NB4 (cell line): ENCODE measurements around the gene SLC49A3.
A peak's percentile ranks its signal among the peaks of the same experiment; 100 is the strongest.

ENCODE experiments used
- DNase-seq: peaks from one replicate; pipeline ENCODE4 v3.0.0; 2010; ENCODE audit warnings: low read depth
- H3K4me3 ChIP-seq: one replicate; pipeline ENCODE4 v1.5.1; 2011; ENCODE audit warnings: mild to moderate bottlenecking, low read depth, low read length, moderate library complexity
- MYC ChIP-seq: IDR thresholded peaks from 2 replicates; pipeline ENCODE4 v1.6.1; 2011; ENCODE audit warnings: low read depth, low read length
- POLR2A ChIP-seq: IDR thresholded peaks from 2 replicates; pipeline ENCODE4 v1.6.1; 2011; ENCODE audit warnings: mild to moderate bottlenecking; ENCODE audit not compliant: insufficient read length; ENCODE audit errors: extremely low read depth
- TF ChIP-seq, protein P1 (sequence below): IDR thresholded peaks from 2 replicates; pipeline ENCODE4 v1.6.1; 2011; ENCODE audit warnings: low read depth, low read length
- TF ChIP-seq, protein P2 (sequence below): IDR thresholded peaks from one replicate; pipeline ENCODE4 v1.5.1; 2012; ENCODE audit warnings: low read depth, low read length

SLC49A3 gene

DNA sequence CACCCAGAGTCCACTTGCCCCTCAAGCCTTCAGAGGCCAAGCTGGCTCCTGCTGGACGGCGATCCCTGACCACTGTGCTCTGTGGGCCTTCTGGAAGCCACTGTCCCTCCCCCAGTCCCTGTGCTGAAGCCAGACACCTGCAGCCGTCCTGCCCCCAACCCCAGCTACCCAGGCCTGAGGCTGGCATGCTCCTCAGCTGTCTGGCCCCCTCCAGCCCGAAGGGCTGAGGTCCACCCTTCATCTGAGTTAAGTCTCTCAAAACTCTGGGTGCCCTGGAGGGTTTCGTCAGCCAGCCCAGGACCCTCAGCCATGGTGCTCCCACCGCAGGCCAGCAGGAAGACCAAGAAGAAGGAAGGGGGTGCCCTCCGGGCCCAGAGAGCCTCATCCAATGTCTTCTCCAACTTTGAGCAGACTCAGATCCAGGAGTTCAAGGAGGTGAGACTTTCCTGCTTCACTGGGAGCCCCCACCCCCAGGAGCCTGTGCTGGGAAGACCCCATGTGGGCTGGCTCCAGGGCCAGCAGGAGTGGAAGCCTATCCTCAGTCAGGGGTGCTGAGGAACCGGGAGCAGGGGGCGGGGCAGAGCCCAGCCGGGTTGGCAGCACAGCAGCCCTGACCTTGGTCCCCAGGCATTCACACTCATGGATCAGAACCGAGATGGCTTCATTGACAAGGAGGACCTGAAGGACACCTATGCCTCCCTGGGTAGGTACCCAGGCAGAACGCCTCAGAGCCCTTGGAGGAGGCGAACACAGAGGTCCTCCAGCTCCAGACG, 10.4 kb downstream of the SLC49A3 start:
- DNase-seq: no peak
- no peak overlapping the region for H3K4me3 ChIP-seq
- peak; percentile 6 for TF ChIP-seq POLR2A
- TF ChIP-seq, protein P1, sequence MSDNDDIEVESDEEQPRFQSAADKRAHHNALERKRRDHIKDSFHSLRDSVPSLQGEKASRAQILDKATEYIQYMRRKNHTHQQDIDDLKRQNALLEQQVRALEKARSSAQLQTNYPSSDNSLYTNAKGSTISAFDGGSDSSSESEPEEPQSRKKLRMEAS: no peak

DNA sequence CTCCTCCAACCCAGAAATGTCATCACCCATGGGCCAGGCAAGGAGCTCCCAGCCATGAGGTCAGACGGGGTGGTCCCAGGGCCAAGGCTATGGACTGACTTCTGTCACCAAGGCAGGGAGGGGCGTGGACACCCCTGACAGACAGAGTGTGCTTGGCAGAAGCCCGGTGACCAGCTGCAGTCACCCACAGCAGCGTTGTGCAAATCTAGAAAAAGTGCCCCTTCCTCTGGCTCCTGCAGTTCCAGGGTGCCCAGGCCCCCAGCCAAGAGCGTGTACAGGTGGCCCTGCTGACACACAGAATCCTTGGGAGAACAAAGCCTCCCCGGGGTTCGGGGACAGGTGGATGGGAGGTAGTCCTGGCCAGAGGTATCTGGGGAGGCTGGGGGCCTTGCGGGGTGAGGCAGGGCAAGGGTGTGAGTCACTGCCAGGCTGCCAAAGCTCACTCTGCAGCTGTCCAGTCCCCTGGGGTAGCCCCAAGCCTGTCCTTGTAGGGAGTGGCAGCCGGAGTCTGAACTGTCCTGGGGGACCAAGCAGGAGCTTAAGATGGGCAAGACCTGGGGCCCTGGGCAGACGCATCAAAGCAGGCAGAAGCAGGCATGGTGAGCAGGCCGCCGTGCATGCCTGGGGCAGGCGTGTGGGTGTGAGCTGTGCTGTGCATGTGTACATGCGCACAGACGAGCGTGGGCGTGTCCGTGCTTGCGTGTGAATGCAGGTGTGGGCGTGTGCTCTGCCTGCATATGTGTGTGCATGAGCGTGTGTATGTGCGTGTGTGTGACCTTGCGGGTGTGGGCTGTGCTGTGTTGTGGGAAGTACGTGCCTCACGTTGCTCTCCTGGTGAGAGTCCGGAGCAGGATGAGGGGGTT, 11.3 kb downstream of the SLC49A3 start:
- peak; percentile 59 for DNase-seq
- TF ChIP-seq MYC (no peak), POLR2A (no peak)
- TF ChIP-seq, protein P1: no peak
- TF ChIP-seq, protein P2, sequence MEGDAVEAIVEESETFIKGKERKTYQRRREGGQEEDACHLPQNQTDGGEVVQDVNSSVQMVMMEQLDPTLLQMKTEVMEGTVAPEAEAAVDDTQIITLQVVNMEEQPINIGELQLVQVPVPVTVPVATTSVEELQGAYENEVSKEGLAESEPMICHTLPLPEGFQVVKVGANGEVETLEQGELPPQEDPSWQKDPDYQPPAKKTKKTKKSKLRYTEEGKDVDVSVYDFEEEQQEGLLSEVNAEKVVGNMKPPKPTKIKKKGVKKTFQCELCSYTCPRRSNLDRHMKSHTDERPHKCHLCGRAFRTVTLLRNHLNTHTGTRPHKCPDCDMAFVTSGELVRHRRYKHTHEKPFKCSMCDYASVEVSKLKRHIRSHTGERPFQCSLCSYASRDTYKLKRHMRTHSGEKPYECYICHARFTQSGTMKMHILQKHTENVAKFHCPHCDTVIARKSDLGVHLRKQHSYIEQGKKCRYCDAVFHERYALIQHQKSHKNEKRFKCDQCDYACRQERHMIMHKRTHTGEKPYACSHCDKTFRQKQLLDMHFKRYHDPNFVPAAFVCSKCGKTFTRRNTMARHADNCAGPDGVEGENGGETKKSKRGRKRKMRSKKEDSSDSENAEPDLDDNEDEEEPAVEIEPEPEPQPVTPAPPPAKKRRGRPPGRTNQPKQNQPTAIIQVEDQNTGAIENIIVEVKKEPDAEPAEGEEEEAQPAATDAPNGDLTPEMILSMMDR: no peak
- H3K4me3 ChIP-seq: no peak overlapping the region

DNA sequence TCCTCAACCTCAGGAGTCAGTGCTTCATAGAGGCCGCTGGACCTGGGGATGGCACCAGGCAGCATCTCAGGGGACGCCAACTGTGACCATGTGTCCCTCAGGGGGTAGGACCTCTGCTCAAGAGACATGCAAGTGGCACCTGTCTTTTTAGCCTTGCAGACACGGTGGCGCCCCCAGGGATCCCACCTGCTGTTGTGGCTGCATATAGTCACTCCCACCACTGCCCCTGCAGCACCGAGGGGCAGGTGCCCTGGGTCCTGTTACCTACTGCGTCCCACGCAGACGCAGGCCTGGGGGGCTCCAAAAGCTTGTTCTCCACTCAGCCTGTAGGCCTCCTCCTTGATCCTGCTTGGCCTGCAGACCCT, 12.1 kb downstream of the SLC49A3 start:
- no peak for DNase-seq
- H3K4me3 ChIP-seq: no peak overlapping the region
- TF ChIP-seq, protein P1: no peak
- TF ChIP-seq, protein P2: no peak
- TF ChIP-seq POLR2A (no peak), MYC (no peak)

DNA sequence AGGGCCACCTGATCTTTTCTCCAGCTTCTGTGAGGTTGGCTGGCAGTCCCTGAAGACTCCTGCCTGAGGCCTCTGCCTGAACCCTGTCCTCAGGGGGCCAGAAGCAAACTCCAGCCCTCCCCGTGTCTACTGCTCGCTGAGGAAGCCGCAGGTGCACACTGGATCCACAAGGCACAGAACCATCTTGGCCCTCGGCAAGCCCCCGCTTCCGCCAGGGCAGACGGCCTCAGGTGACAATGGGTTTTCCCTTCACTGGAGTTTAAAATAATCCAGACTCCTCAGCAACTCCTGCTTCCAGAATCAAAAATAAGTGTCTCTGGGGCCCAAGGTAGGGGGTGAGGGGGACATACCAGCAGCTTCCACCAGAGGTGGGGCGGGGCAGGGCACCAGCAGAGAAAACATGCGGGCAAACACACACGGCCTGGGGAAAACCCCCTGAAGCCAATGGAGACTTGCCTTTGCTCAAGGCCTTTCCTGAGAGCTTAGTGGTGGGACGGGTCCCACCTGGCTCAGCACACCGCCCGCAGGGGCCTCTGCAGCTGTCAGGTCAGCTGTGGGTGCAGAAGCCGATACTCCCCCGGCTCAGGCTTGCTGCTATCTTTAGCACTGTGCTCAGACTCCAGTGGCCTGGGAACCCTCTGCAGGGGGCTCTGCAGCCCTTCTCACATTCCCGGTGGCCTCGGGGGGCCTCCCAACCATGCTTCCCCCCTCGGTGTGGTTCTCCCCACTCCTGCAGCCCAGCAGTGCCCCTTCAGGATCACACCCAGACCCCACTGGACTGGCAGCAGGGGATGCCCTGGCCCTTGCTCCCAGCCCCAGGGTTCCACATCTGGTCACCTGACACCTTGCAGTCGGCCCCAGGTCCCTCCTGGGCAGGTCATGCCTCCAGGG, 12.7 kb downstream of the SLC49A3 start:
- TF ChIP-seq POLR2A (no peak), MYC (peak; percentile 37; the same call in 1 of the 2 replicates)
- TF ChIP-seq, protein P2: no peak
- TF ChIP-seq, protein P1: 0 out of 2 replicates have a peak, but pooled peaks have one; percentile 38
- H3K4me3 ChIP-seq: no peak overlapping the region
- DNase-seq: peak; percentile 66

DNA sequence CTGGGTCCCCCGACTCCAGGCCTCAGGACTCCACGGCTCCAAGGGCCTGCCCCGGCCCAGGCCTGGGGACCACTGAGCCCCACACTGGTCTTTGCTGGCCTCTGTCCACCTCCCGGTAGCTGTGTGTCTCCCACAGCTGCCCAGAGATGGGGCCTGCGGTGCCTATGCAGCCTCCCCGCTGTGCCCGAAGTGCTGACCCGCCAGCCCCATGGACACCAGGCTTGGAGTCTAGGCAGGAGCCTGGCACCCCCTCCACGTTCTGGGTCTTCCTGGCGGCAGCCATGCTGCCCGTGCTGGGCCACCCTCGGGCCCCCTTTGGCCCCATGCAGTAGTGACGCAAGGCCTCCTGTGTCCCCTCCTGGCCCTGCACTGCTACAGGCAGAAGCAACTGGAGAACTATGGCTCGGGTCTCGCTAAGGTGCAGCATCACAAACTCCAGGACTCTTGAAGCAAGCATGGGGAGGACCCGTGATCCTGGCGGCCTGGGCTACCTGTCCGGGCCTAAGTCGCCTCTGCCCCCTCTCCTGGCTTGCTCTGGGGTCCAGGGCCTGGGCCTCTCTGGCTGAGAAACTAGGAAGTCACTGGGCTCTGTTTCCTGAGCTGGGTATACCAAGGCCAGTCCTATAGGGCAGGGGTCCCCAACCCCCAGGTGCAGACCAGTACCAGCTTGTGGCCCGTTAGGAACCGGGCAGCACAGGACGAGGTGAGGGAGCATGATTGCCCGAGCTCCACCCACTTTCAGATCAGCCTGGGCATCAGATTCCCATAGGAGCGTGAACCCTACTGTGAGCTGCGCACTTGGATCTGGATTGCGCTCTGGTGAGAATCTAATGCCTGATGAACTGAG, 13.7 kb downstream of the SLC49A3 start:
- H3K4me3 ChIP-seq: peak overlapping the region; percentile 78
- TF ChIP-seq, protein P1: peak; percentile 12; the same call in 1 of the 2 replicates
- TF ChIP-seq MYC (no peak), POLR2A (peak; percentile 24)
- TF ChIP-seq, protein P2: no peak
- DNase-seq: peak; percentile 69
